ENCODE data around the gene B3GLCT.

B3GLCT gene

GRCh38 chr13:31314961-31315360 lies 115.2 kb downstream of the B3GLCT start:
- H3K4me3 ChIP-seq (ENCODE audit: control insufficient read depth, low read depth, low read length), result no peak overlapping the region
- no peak for TF ChIP-seq CTCF (IDR thresholded peaks at IDR 0.05; ENCODE audit: control insufficient read depth, insufficient read depth, low read depth, low read length, missing control alignments)
- DNase-seq (ENCODE audit: low read depth), result no peak

GRCh38 chr13:31320946-31321345 lies 121.2 kb downstream of the B3GLCT start:
- DNase-seq (ENCODE audit: low read depth), result no peak
- no peak overlapping the region for H3K4me3 ChIP-seq (ENCODE audit: control insufficient read depth, low read depth, low read length)
- TF ChIP-seq CTCF (IDR thresholded peaks at IDR 0.05; ENCODE audit: control insufficient read depth, insufficient read depth, low read depth, low read length, missing control alignments), result no peak

GRCh38 chr13:31321457-31321856 lies 121.7 kb downstream of the B3GLCT start:
- no peak overlapping the region for H3K4me3 ChIP-seq (ENCODE audit: control insufficient read depth, low read depth, low read length)
- no peak for DNase-seq (ENCODE audit: low read depth)
- TF ChIP-seq CTCF (IDR thresholded peaks at IDR 0.05; ENCODE audit: control insufficient read depth, insufficient read depth, low read depth, low read length, missing control alignments), result no peak

- no peak overlapping the region for H3K4me3 ChIP-seq (ENCODE audit: control insufficient read depth, low read depth, low read length)
- no peak for DNase-seq (ENCODE audit: low read depth)
- TF ChIP-seq CTCF (IDR thresholded peaks at IDR 0.05; ENCODE audit: control insufficient read depth, insufficient read depth, low read depth, low read length, missing control alignments), result no peak
Observed at GRCh38 chr13:31322026-31322425, 122.3 kb downstream of the B3GLCT start.

- no peak for TF ChIP-seq CTCF (IDR thresholded peaks at IDR 0.05; ENCODE audit: control insufficient read depth, insufficient read depth, low read depth, low read length, missing control alignments)
Observed at GRCh38 chr13:31322702-31323405, 123.1 kb downstream of the B3GLCT start.

GRCh38 chr13:31327182-31327860 lies 127.5 kb downstream of the B3GLCT start:
- TF ChIP-seq CTCF (IDR thresholded peaks at IDR 0.05; ENCODE audit: control insufficient read depth, insufficient read depth, low read depth, low read length, missing control alignments), result no peak
- DNase-seq (ENCODE audit: low read depth), result no peak
- H3K4me3 ChIP-seq (ENCODE audit: control insufficient read depth, low read depth, low read length), result no peak overlapping the region

More at GRCh38 chr13:31322702-31323405, 123.1 kb downstream of the B3GLCT start:
- H3K4me3 ChIP-seq (ENCODE audit: control insufficient read depth, low read depth, low read length), result no peak overlapping the region
- DNase-seq (ENCODE audit: low read depth), result no peak

All from AG09309 (cell line).